ENCODE results near the gene C1QA. TPM values are rescaled to one million over a fixed set of nuclear protein-coding genes. Genes with fewer than 3 reads are reported as not detected.

Gene C1QA
- polyA plus RNA-seq, 1 donor (not counting 4 experiments of a cell fraction or from before 2014, with no cell fraction given): not detected

- DNase-seq (ENCODE audit: low read depth, low spot score) (no peak), FAIRE-seq (no peak)
- Histone ChIP-seq H3K79me2 (ENCODE audit: control insufficient read depth, insufficient read depth, low read length) (no peaks in the 10 kb centered on the region), H3K9me3 (ENCODE audit: control insufficient read depth, low read depth, low read length) (no peaks in the 10 kb centered on the region), H3K4me2 (ENCODE audit: control insufficient read depth, extremely low read depth, insufficient read depth, low read depth, low read length) (no peak overlapping the region), H3K4me3 (ENCODE audit: control insufficient read depth in 2 of 3, extremely low read depth in 1 of 3, insufficient read depth in 2 of 3, low read depth in 1 of 3, low read length in 3 of 3) (no peak overlapping the region), H3K9me1 (ENCODE audit: control insufficient read depth, extremely low read depth, insufficient read depth, low read length) (no peaks in the 10 kb centered on the region), H3K9ac (ENCODE audit: control insufficient read depth, extremely low read depth, insufficient read depth, low read length) (no peak overlapping the region), H4K20me1 (ENCODE audit: control insufficient read depth, extremely low read depth, insufficient read depth, low read length) (no peaks in the 10 kb centered on the region), H3K27ac (ENCODE audit: control insufficient read depth, insufficient read depth, low read length) (no peak overlapping the region), H3K36me3 (ENCODE audit: control insufficient read depth in 2 of 2, extremely low read depth in 1 of 2, insufficient read depth in 2 of 2, low read length in 2 of 2) (no peaks in the 10 kb centered on the region), H2AFZ (ENCODE audit: control insufficient read depth, low read length) (no peak overlapping the region), H3K4me1 (ENCODE audit: control insufficient read depth, extremely low read depth, insufficient read depth, low read length) (no peaks in the 10 kb centered on the region), H3K27me3 (ENCODE audit: control insufficient read depth, extremely low read depth, insufficient read depth, low read length) (peaks cover 5% of the 10 kb centered on the region)
- no peak for TF ChIP-seq EZH2 (IDR thresholded peaks at IDR 0.05; ENCODE audit: low read length)
- dilution Hi-C loops (cut with MboI; ENCODE audit: extremely low pct_ligation_motif_present, low sequenced_read_pairs): no loop called here
These were observed 52.0 kb downstream of the C1QA start for GRCh38 chr1:22688466-22688865.

Small RNAs within 50 kb of the gene (small RNA-seq; reads per million reads assigned to genes)
- 0 reads per million in 3 experiments for gene MIR6127 (ENCODE audit: insufficient read length in 3 of 3, low read depth in 3 of 3, low replicate concordance in 1 of 3)

Other genes starting within 250 kb of the C1QA start
- gene ZBTB40, start 184.8 kb upstream of the C1QA start, polyA plus RNA-seq: 4.8 to 5.0 TPM (median 4.9 TPM) in 3 replicates
- 0.25 to 8.2 TPM (median 1.0 TPM) in 3 replicates for gene EPHA8, start 73.1 kb upstream of the C1QA start, polyA plus RNA-seq
- gene C1QC, start 7.0 kb downstream of the C1QA start, polyA plus RNA-seq: not detected in 3 replicates
- gene C1QB, start 16.6 kb downstream of the C1QA start, polyA plus RNA-seq: not detected in 3 replicates
- 0.09 to 0.82 TPM (median 0.10 TPM) in 3 replicates for gene EPHB2, start 74.2 kb downstream of the C1QA start, polyA plus RNA-seq

Data from keratinocyte (primary cell).